Measurements from ENCODE around the gene STK36.

DNA sequence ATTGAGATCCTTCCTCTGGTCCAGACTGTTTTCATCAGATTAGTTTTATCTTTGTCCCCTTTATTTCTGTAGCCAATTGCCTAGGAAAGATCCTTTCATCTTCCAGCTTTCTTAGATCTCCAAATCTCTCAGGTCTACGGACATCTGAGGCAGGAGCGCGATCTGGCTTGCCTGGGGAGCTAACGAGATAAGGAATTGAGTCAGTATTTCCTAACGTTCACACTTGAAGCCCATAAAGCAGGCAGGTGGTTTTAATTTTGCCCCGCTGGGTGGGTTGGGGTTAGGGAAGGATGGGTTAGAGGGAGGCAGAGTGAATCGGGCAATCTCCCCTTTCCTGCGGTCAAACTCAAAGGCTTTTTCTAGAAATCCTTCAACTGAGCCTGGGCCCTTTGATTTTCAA is 38.0 kb downstream of the STK36 start:
- TF ChIP-seq, protein P1, sequence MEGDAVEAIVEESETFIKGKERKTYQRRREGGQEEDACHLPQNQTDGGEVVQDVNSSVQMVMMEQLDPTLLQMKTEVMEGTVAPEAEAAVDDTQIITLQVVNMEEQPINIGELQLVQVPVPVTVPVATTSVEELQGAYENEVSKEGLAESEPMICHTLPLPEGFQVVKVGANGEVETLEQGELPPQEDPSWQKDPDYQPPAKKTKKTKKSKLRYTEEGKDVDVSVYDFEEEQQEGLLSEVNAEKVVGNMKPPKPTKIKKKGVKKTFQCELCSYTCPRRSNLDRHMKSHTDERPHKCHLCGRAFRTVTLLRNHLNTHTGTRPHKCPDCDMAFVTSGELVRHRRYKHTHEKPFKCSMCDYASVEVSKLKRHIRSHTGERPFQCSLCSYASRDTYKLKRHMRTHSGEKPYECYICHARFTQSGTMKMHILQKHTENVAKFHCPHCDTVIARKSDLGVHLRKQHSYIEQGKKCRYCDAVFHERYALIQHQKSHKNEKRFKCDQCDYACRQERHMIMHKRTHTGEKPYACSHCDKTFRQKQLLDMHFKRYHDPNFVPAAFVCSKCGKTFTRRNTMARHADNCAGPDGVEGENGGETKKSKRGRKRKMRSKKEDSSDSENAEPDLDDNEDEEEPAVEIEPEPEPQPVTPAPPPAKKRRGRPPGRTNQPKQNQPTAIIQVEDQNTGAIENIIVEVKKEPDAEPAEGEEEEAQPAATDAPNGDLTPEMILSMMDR (conservative IDR thresholded peaks at IDR 0.05 in 1 of 2, IDR thresholded peaks at IDR 0.05 in 1 of 2; ENCODE audit: extremely low read depth in 1 of 2, insufficient read depth in 1 of 2, low read depth in 1 of 2, low read length in 2 of 2), result no peak
- no peak for TF ChIP-seq EZH2 (IDR thresholded peaks at IDR 0.05; ENCODE audit: borderline replicate concordance, low read length)

Measured in mammary epithelial cell (primary cell).